HepG2 (cell line): ENCODE results near the gene RETN. TPM values are rescaled to one million over a fixed set of nuclear protein-coding genes. Genes with fewer than 3 reads are reported as not detected.

Source experiments
- DMTF1 ChIP-seq: sonication (generic); formaldehyde crosslinking; IDR thresholded peaks from 2 replicates; pipeline ENCODE4 v1.4.0; 2020; ENCODE audit warnings: mild to moderate bottlenecking, missing genetic modification reagents
- ELF1 ChIP-seq: sonication (generic); formaldehyde crosslinking; IDR thresholded peaks from 2 replicates; pipeline ENCODE4 v1.4.0; 2020; ENCODE audit warnings: missing genetic modification reagents
- GFI1 ChIP-seq: sonication (generic); formaldehyde crosslinking; IDR thresholded peaks from 2 replicates; pipeline ENCODE4 v1.5.0; 2020; ENCODE audit warnings: missing genetic modification reagents, mild to moderate bottlenecking, borderline replicate concordance
- HDAC1 ChIP-seq: sonication (generic); formaldehyde crosslinking; IDR thresholded peaks from 2 replicates; pipeline ENCODE4 v1.5.1; 2020; ENCODE audit warnings: mild to moderate bottlenecking, missing genetic modification reagents
- IKZF4 ChIP-seq: sonication (generic); formaldehyde crosslinking; IDR thresholded peaks from 2 replicates; pipeline ENCODE4 v1.5.1; 2020; ENCODE audit warnings: borderline replicate concordance, mild to moderate bottlenecking, low read depth, missing genetic modification reagents; ENCODE audit errors: not compliant biosample characterization
- MXD1 ChIP-seq: sonication (generic); formaldehyde crosslinking; IDR thresholded peaks from 2 replicates; pipeline ENCODE4 v1.4.0; 2020; ENCODE audit warnings: mild to moderate bottlenecking, missing genetic modification reagents
- MXI1 ChIP-seq: IDR thresholded peaks from 3 replicates; pipeline ENCODE4 v1.6.1; 2012; ENCODE audit warnings: low read depth, low read length, inconsistent platforms, borderline replicate concordance
- PRDM10 ChIP-seq: sonication (generic); formaldehyde crosslinking; IDR thresholded peaks from 2 replicates; pipeline ENCODE4 v1.4.0; 2020; ENCODE audit warnings: low read depth, missing genetic modification reagents
- TAF15 ChIP-seq: fragments of 200-400 bp; formaldehyde crosslinking; IDR thresholded peaks from one replicate; pipeline ENCODE4 v1.6.1; 2018; ENCODE audit warnings: mild to moderate bottlenecking, low read depth, low read length; ENCODE audit not compliant: poor library complexity, severe bottlenecking
- ZNF18 ChIP-seq: sonication (generic); formaldehyde crosslinking; IDR thresholded peaks from 2 replicates; pipeline ENCODE4 v1.8.0; 2022; ENCODE audit warnings: mild to moderate bottlenecking, missing genetic modification reagents; ENCODE audit not compliant: insufficient replicate concordance
- ZNF225 ChIP-seq: sonication (generic); formaldehyde crosslinking; IDR thresholded peaks from 2 replicates; pipeline ENCODE4 v1.4.0; 2020; ENCODE audit warnings: mild to moderate bottlenecking, missing genetic modification reagents
- ZNF235 ChIP-seq: sonication (generic); formaldehyde crosslinking; IDR thresholded peaks from 2 replicates; pipeline ENCODE4 v1.8.1; 2023; ENCODE audit warnings: mild to moderate bottlenecking, missing genetic modification reagents, borderline replicate concordance
- ZNF292 ChIP-seq: sonication (generic); formaldehyde crosslinking; IDR thresholded peaks from 2 replicates; pipeline ENCODE4 v1.8.1; 2022; ENCODE audit warnings: mild to moderate bottlenecking, low read depth, missing genetic modification reagents, borderline replicate concordance
- ZNF337 ChIP-seq: sonication (generic); formaldehyde crosslinking; IDR thresholded peaks from 2 replicates; pipeline ENCODE4 v1.5.1; 2020; ENCODE audit warnings: missing genetic modification reagents, low read depth, mild to moderate bottlenecking, borderline replicate concordance
- ZNF530 ChIP-seq: sonication (generic); formaldehyde crosslinking; IDR thresholded peaks from 2 replicates; pipeline ENCODE4 v1.5.0; 2020; ENCODE audit warnings: low read depth, mild to moderate bottlenecking, missing genetic modification reagents
- ZNF572 ChIP-seq: sonication (generic); formaldehyde crosslinking; IDR thresholded peaks from 2 replicates; pipeline ENCODE4 v1.5.1; 2020; ENCODE audit warnings: mild to moderate bottlenecking, missing genetic modification reagents
- ZNF576 ChIP-seq: sonication (generic); formaldehyde crosslinking; IDR thresholded peaks from 2 replicates; pipeline ENCODE4 v1.4.0; 2020; ENCODE audit warnings: mild to moderate bottlenecking, missing genetic modification reagents
- ZNF605 ChIP-seq: sonication (generic); formaldehyde crosslinking; IDR thresholded peaks from 2 replicates; pipeline ENCODE4 v1.8.0; 2022; ENCODE audit warnings: mild to moderate bottlenecking, missing genetic modification reagents
- polyA plus RNA-seq, 8 experiments: library from polyadenylated mRNA; depleted of rRNA in 3 of 8; stranded (reverse) in 7 of 8; unstranded in 1 of 8; fragments of >200 nt; fragmentation: Illumina TruSeq in 4 of 8; extraction: Trizol in 4 of 8; gene quantifications; 2 replicates each; pipeline versions ENCODE4 v1.2.1 to v1.2.3, GENCODE V29; 2011 to 2016; ENCODE audit warnings: low read depth in 4 of 8, missing spikeins in 1 of 8, mixed read lengths in 1 of 8; ENCODE audit not compliant: insufficient read depth in 1 of 8
- total RNA-seq, 5 experiments: library from RNA; depleted of rRNA; stranded (reverse); fragments of >200 nt; fragmentation: Illumina TruSeq; extraction: Trizol; gene quantifications; 2 replicates each; pipeline ENCODE4 v1.2.3, GENCODE V29; 2016; ENCODE audit warnings: low read depth in 1 of 5

Gene RETN
- total and polyA plus RNA-seq, 2 of the 13 experiments (the other 11 are each of a cell fraction or from before 2014, with no cell fraction given), result not detected

GRCh38 chr19:7680606-7681339, 11.9 kb downstream of the RETN start, which contains the start of gene TRAPPC5 (continued):
- TF ChIP-seq PRDM10 (CRISPR knock-in tag) (no peak), ZNF292 (CRISPR knock-in tag) (no peak), HDAC1 (CRISPR knock-in tag) (peak; percentile 29; the same call in 1 of the 2 replicates), ELF1 (CRISPR knock-in tag) (peak; percentile 39; the same call in 1 of the 2 replicates), ZNF530 (no peak), MXI1 (peak; percentile 62; the same call in 1 of the 3 replicates), ZNF337 (CRISPR knock-in tag) (no peak), ZNF572 (CRISPR knock-in tag) (no peak), DMTF1 (CRISPR knock-in tag) (no peak), ZNF18 (CRISPR knock-in tag) (no peak), ZNF225 (no peak; the same call in 1 of the 2 replicates), ZNF605 (CRISPR knock-in tag) (no peak), GFI1 (peak; percentile 64), ZNF576 (CRISPR knock-in tag) (no peak), TAF15 (no peak), ZNF235 (CRISPR knock-in tag) (peak; percentile 82; the same call in 1 of the 2 replicates), MXD1 (CRISPR knock-in tag) (peak; percentile 80), IKZF4 (CRISPR knock-in tag) (peak; percentile 59)
